Mucosa of descending colon (tissue), 3 donors: ENCODE measurements around the gene CMTR2. TPM values are rescaled to one million over a fixed set of nuclear protein-coding genes. Genes with fewer than 3 reads are reported as not detected.

Source experiments
- ATAC-seq: fragments of 200-7000 bp; cut with Tn5 transposase; one replicate; pipeline ENCODE4 v1.9.1; 2020; ENCODE audit warnings: mild to moderate bottlenecking, moderate library complexity
- DNase-seq, 3 donors: peaks; one replicate each; pipeline ENCODE4 v3.0.0-alpha.2; 2020
- H3K36me3 ChIP-seq: fragments of 200-600 bp; one replicate; pipeline ENCODE4 v1.8.0; 2021; ENCODE audit warnings: low read depth, mild to moderate bottlenecking
- H3K4me1 ChIP-seq: fragments of 200-600 bp; one replicate; pipeline ENCODE4 v1.8.0; 2021; ENCODE audit warnings: low read depth, mild to moderate bottlenecking
- H3K4me3 ChIP-seq: fragments of 200-600 bp; one replicate; pipeline ENCODE4 v1.8.0; 2021; ENCODE audit warnings: mild to moderate bottlenecking
- H3K9me3 ChIP-seq: fragments of 200-600 bp; one replicate; pipeline ENCODE4 v1.8.0; 2021; ENCODE audit warnings: mild to moderate bottlenecking
- intact Hi-C, 2 donors: fragments of 100-400 bp; cut with DNase I in 1 of 2; cut with micrococcal nuclease in 1 of 2; formaldehyde crosslinking; loops; one replicate each; pipeline versions ENCODE4 v1.11.0 to v1.11.1; 2022; cut with DNase I, micrococcal nuclease
- total RNA-seq, 3 donors: library from RNA; stranded (reverse); fragmentation: NEBNext Ultra II Directional in 2 of 3; extraction: Animal tissue kit (Norgen Biotek cat#: 25700) in 2 of 3; gene quantifications; one replicate each; pipeline versions ENCODE4 v1.2.1 to v1.2.4, GENCODE V29; 2021 to 2023
- TF ChIP-seq, protein P1 (sequence below): fragments of 200-600 bp; IDR thresholded peaks from one replicate; pipeline ENCODE4 v1.8.0; 2022; ENCODE audit warnings: antibody characterized with exemption, mild to moderate bottlenecking
- donor health status: DM: no; HTN: no; CAD: no; lungs with moderate emphysema.
- donor health status: DM: no; HTN: no; CAD: no.
- donor health status: DM: no; HTN: yes; CAD: no.

Gene CMTR2
- total RNA-seq, 3 donors from 2014 or later: 17.8 to 20.2 (median 19.8) TPM

DNA sequence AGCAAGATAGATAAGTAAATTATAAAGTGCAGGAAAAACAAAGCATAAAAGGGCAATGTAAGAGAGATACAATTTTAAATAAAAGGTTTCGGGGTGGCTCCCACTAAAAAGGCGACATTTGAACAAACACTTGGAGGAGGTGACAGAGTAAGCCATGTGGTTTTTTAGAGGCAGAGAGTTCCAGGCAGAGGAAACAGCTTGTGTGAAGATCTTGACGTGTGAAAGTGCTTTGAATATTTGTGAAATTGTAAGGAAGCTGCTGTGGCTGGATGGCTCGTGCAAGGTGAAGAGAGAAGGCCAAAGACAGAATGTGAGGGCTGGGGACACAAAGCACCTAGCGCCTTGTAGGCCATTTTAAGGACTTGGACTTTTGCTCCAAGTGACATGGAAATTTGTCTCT, 30.1 kb downstream of the CMTR2 start:
- no peak for ATAC-seq
- DNase-seq: no peak
- Histone ChIP-seq H3K4me1 (no peaks in the 10 kb centered on the region), H3K4me3 (no peak overlapping the region), H3K9me3 (no peaks in the 10 kb centered on the region), H3K36me3 (no peaks in the 10 kb centered on the region)
- intact Hi-C loops: no loop called here
- TF ChIP-seq, protein P1, sequence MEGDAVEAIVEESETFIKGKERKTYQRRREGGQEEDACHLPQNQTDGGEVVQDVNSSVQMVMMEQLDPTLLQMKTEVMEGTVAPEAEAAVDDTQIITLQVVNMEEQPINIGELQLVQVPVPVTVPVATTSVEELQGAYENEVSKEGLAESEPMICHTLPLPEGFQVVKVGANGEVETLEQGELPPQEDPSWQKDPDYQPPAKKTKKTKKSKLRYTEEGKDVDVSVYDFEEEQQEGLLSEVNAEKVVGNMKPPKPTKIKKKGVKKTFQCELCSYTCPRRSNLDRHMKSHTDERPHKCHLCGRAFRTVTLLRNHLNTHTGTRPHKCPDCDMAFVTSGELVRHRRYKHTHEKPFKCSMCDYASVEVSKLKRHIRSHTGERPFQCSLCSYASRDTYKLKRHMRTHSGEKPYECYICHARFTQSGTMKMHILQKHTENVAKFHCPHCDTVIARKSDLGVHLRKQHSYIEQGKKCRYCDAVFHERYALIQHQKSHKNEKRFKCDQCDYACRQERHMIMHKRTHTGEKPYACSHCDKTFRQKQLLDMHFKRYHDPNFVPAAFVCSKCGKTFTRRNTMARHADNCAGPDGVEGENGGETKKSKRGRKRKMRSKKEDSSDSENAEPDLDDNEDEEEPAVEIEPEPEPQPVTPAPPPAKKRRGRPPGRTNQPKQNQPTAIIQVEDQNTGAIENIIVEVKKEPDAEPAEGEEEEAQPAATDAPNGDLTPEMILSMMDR: no peak

DNA sequence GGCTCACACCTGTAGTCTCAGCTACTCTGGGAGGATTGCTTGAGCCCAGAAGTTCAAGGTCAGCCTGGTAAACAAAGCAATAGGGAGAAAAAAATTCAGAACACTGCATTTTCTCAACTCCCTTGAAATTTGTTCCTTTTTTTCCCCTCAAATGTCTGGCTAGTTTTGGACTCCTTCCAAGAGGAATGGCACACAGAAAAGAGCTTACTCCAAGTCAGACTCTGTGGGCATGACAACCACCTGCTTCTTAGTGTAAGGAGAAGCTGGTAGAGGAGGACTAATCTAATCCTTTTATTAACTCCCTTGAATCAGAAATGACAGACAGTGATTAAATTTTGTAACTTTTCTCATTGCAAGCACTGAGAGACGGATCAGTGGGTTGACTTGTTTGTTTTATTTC, 30.8 kb downstream of the CMTR2 start:
- Histone ChIP-seq H3K9me3 (no peaks in the 10 kb centered on the region), H3K36me3 (no peaks in the 10 kb centered on the region), H3K4me3 (no peak overlapping the region), H3K4me1 (no peaks in the 10 kb centered on the region)
- intact Hi-C loops: no loop called here
- ATAC-seq (no peak), DNase-seq (peak in 1 of 3 donors; percentile 2)
- TF ChIP-seq, protein P1: no peak

DNA sequence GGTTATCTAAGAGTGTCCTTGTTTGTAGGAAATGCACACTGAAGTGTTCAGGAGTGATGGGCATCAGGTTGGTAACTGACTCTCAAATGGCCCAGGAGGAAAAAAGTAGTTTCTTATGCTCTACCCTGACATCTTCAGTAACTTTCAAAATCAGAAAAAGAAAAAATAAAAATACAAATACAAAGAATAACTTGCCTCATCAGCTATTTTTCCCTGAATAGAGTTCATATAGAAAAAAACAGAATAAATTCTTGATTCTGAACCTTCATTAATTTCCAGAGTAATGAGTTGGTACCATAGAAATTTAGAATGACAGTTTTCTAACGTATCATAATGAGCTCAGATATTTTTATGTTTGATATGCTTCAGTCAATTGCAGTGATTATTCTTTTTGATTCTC, 31.4 kb downstream of the CMTR2 start:
- DNase-seq: no peak
- no peak for ATAC-seq
- H3K36me3 ChIP-seq: no peaks in the 10 kb centered on the region
- H3K4me3 ChIP-seq: no peak overlapping the region
- H3K4me1 ChIP-seq: no peaks in the 10 kb centered on the region
- H3K9me3 ChIP-seq: no peaks in the 10 kb centered on the region
- TF ChIP-seq, protein P1: no peak
- intact Hi-C loops: no loop called here

DNA sequence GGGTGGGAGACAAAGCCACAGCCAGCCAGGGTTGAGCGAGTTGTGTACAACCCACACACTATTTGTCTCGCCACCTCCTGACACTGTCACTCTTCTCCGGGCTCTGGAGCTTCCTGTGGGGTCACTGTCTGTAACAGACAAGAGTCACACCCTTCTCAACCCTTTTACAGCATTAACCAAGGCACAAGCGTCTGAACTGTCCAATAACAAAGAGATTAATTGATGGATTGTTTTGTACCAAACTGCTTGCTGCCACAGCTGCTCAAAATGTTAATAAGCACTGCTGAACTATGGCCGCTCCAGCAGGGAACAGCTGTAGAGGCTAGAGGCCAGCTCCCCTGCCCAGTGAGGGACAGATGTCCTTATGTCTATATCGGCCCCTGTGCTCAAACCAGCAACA, 33.5 kb downstream of the CMTR2 start:
- ATAC-seq (no peak), DNase-seq (no peak)
- no peak overlapping the region for H3K4me3 ChIP-seq
- intact Hi-C loops: no loop called here
- no peaks in the 10 kb centered on the region for H3K9me3 ChIP-seq
- no peaks in the 10 kb centered on the region for H3K4me1 ChIP-seq
- TF ChIP-seq, protein P1: no peak
- no peaks in the 10 kb centered on the region for H3K36me3 ChIP-seq

DNA sequence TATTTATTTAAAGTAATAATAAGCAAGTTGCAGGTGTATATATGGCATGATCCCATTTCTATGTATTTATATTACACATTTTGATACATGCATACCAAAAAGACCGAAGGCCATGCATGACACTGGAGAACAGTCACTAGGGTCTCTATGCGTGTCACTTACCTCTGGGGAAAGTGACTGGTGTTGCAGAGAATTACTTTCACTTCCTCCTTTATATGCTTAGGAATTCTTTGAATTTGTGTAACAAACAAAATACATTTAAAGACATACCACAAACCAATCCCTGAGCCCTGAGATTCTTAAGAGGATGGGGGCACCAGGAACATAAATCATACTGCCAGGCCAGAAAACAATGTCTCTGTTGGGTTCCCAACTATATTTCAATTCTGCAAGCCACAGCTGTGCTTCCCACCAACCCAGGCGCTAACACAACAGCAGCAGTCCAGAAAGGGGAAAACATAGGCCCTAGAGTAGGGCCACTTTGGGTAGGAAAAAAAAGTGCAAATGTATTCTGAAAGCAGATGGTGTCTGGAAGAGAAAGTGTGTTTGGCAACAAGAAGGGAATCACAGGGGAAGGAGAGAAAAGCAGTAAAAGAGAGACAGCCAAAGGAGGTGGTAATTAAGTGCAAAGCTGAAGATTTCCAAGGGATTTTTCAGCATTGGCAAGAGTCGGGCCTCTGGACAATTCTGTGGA, 34.2 kb downstream of the CMTR2 start:
- DNase-seq: no peak
- no peak for ATAC-seq
- Histone ChIP-seq H3K36me3 (no peaks in the 10 kb centered on the region), H3K9me3 (no peaks in the 10 kb centered on the region), H3K4me1 (no peaks in the 10 kb centered on the region), H3K4me3 (no peak overlapping the region)
- TF ChIP-seq, protein P1: no peak
- intact Hi-C loops: no loop called here
